H9 (cell line): ENCODE measurements around the gene KLRD1. TPM values are rescaled to one million over a fixed set of nuclear protein-coding genes. Genes with fewer than 3 reads are reported as not detected.
A peak's percentile ranks its signal among the peaks of the same experiment; 100 is the strongest.

Experiments used
- DNase-seq: peaks from one replicate; pipeline ENCODE4 v3.0.0-alpha.2; 2017
- H2AFZ ChIP-seq: one replicate; pipeline ENCODE4 v1.6.1; 2013; ENCODE audit warnings: mild to moderate bottlenecking, low read length, control low read depth, moderate library complexity
- H2AK5ac ChIP-seq: 2 replicates; pipeline ENCODE4 v1.6.1; 2013; ENCODE audit warnings: low read length, control low read depth, mixed read lengths; ENCODE audit not compliant: insufficient read length
- H2BK120ac ChIP-seq: one replicate; pipeline ENCODE4 v1.6.1; 2013; ENCODE audit warnings: low read depth, mild to moderate bottlenecking, low read length, control low read depth, inconsistent platforms; ENCODE audit not compliant: poor library complexity, severe bottlenecking
- H2BK12ac ChIP-seq: 2 replicates; pipeline ENCODE4 v1.6.1; 2013; ENCODE audit warnings: low read length, control low read depth, mixed read lengths, low read depth; ENCODE audit not compliant: insufficient read length
- H2BK15ac ChIP-seq: 2 replicates; pipeline ENCODE4 v1.6.1; 2013; ENCODE audit warnings: low read depth, low read length, control low read depth
- H2BK20ac ChIP-seq: one replicate; pipeline ENCODE4 v1.6.1; 2013; ENCODE audit warnings: low read depth, mild to moderate bottlenecking, low read length, control low read depth, inconsistent platforms; ENCODE audit not compliant: poor library complexity, severe bottlenecking
- H2BK5ac ChIP-seq: 2 replicates; pipeline ENCODE4 v1.6.1; 2013; ENCODE audit warnings: low read length, control low read depth, mixed read lengths; ENCODE audit not compliant: insufficient read length
- H3K14ac ChIP-seq: 2 replicates; pipeline ENCODE4 v1.6.1; 2013; ENCODE audit warnings: low read length, control low read depth; ENCODE audit not compliant: insufficient read depth
- H3K18ac ChIP-seq: 2 replicates; pipeline ENCODE4 v1.6.1; 2013; ENCODE audit warnings: low read depth, mild to moderate bottlenecking, mixed read lengths, low read length, control low read depth; ENCODE audit not compliant: insufficient read length
- H3K23ac ChIP-seq: 2 replicates; pipeline ENCODE4 v1.6.1; 2013; ENCODE audit warnings: low read length, control low read depth, mixed read lengths, low read depth; ENCODE audit not compliant: insufficient read length
- H3K23me2 ChIP-seq: 2 replicates; pipeline ENCODE4 v1.6.1; 2013; ENCODE audit warnings: low read depth, mild to moderate bottlenecking, mixed read lengths, low read length, control low read depth; ENCODE audit not compliant: insufficient read length, poor library complexity, severe bottlenecking
- H3K27ac ChIP-seq: 2 replicates; pipeline ENCODE4 v1.5.1; 2013; ENCODE audit warnings: low read length, control low read depth, mixed read lengths, low read depth; ENCODE audit not compliant: insufficient read length
- H3K27me3 ChIP-seq: 2 replicates; pipeline ENCODE4 v1.6.1; 2013; ENCODE audit warnings: low read length, control low read depth, inconsistent platforms; ENCODE audit not compliant: insufficient read depth
- H3K4ac ChIP-seq: 2 replicates; pipeline ENCODE4 v1.6.1; 2013; ENCODE audit warnings: low read depth, mild to moderate bottlenecking, control low read depth, inconsistent platforms, low read length, moderate library complexity
- H3K4me1 ChIP-seq: 2 replicates; pipeline ENCODE4 v1.6.1; 2013; ENCODE audit warnings: low read length, control low read depth, inconsistent platforms; ENCODE audit not compliant: insufficient read depth
- H3K4me2 ChIP-seq: 2 replicates; pipeline ENCODE4 v1.6.1; 2013; ENCODE audit warnings: low read length, control low read depth, mixed read lengths; ENCODE audit not compliant: insufficient read length, insufficient read depth
- H3K56ac ChIP-seq: 2 replicates; pipeline ENCODE4 v1.6.1; 2013; ENCODE audit warnings: low read depth, mild to moderate bottlenecking, mixed read lengths, low read length, control low read depth; ENCODE audit not compliant: insufficient read length
- H3K79me1 ChIP-seq: 2 replicates; pipeline ENCODE4 v1.6.1; 2013; ENCODE audit warnings: low read depth, mild to moderate bottlenecking, moderate library complexity, low read length, control low read depth, inconsistent platforms; ENCODE audit not compliant: insufficient read depth, poor library complexity, severe bottlenecking
- H3K79me2 ChIP-seq: 2 replicates; pipeline ENCODE4 v1.6.1; 2013; ENCODE audit warnings: low read length, control low read depth, inconsistent platforms; ENCODE audit not compliant: insufficient read depth
- H3K9ac ChIP-seq: 2 replicates; pipeline ENCODE4 v1.6.1; 2013; ENCODE audit warnings: low read length, control low read depth, mixed read lengths; ENCODE audit not compliant: insufficient read length; ENCODE audit errors: extremely low read depth
- H3K9me3 ChIP-seq: one replicate; pipeline ENCODE4 v1.6.1; 2013; ENCODE audit warnings: low read depth, low read length, inconsistent platforms; ENCODE audit not compliant: control insufficient read depth
- H3T11ph ChIP-seq: one replicate; pipeline ENCODE4 v1.6.1; 2013; ENCODE audit warnings: mild to moderate bottlenecking, low read length, control low read depth, inconsistent platforms
- H4K20me1 ChIP-seq: one replicate; pipeline ENCODE4 v1.6.1; 2013; ENCODE audit not compliant: control insufficient read depth, insufficient read length, insufficient read depth
- H4K5ac ChIP-seq: 2 replicates; pipeline ENCODE4 v1.6.1; 2013; ENCODE audit warnings: low read depth, mild to moderate bottlenecking, mixed read lengths, low read length, control low read depth; ENCODE audit not compliant: insufficient read length
- H4K8ac ChIP-seq: replicated peaks from 2 replicates; pipeline ENCODE4 v1.6.1; 2013; ENCODE audit warnings: low read length, control low read depth, mixed read lengths, low read depth; ENCODE audit not compliant: insufficient read length
- H4K91ac ChIP-seq: 2 replicates; pipeline ENCODE4 v1.6.1; 2013; ENCODE audit warnings: low read depth, mild to moderate bottlenecking, moderate library complexity, mixed read lengths, low read length, control low read depth; ENCODE audit not compliant: insufficient read length
- H3K27ac Mint-ChIP-seq, 3 experiments: 2 replicates in 2 of 3; 3 replicates in 1 of 3; pipeline ENCODE4 v1.8.0; 2020 to 2021; ENCODE audit warnings: mixed read lengths in 3 of 3, mild to moderate bottlenecking in 1 of 3, moderate library complexity in 1 of 3
- H3K27me3 Mint-ChIP-seq: 2 replicates; pipeline ENCODE4 v1.8.0; 2021; ENCODE audit warnings: low read depth, mild to moderate bottlenecking, moderate library complexity, mixed read lengths
- H3K36me3 Mint-ChIP-seq, 3 experiments: 2 replicates in 2 of 3; 3 replicates in 1 of 3; pipeline ENCODE4 v1.8.0; 2020 to 2021; ENCODE audit warnings: low read depth in 3 of 3, mixed read lengths in 3 of 3; ENCODE audit not compliant: insufficient read depth in 1 of 3
- H3K4me1 Mint-ChIP-seq, 2 experiments: 2 replicates each; pipeline ENCODE4 v1.8.0; 2020; ENCODE audit warnings: mixed read lengths in 2 of 2
- H3K4me3 Mint-ChIP-seq, 2 experiments: 2 replicates in 1 of 2; 3 replicates in 1 of 2; pipeline ENCODE4 v1.8.0; 2020 to 2021; ENCODE audit warnings: mild to moderate bottlenecking in 2 of 2, mixed read lengths in 2 of 2, moderate library complexity in 1 of 2
- H3K9me3 Mint-ChIP-seq, 2 experiments: 2 replicates in 1 of 2; 3 replicates in 1 of 2; pipeline ENCODE4 v1.8.0; 2020; ENCODE audit warnings: mild to moderate bottlenecking in 2 of 2, mixed read lengths in 2 of 2, moderate library complexity in 1 of 2
- WGBS: extraction: QIAGEN DNeasy Blood & Tissue Kit; methylation state at CpG from one replicate; pipeline ENCODE4 v1.1.7; 2013; ENCODE audit warnings: missing lambda C conversion rate, low lambda C conversion rate, mixed read lengths; ENCODE audit not compliant: insufficient read length; ENCODE audit errors: extremely low coverage; 5-methylcytosine and 5-hydroxymethylcytosine counted together
- total RNA-seq: library from RNA; stranded (reverse); gene quantifications from 2 replicates; pipeline ENCODE4 v1.2.1, GENCODE V29; 2021
- TF ChIP-seq, protein P1 (sequence below): fragments of 200-600 bp; sonication (generic); conservative IDR thresholded peaks from 3 replicates; pipeline ENCODE4 v1.8.0; 2021; ENCODE audit warnings: antibody characterized with exemption, mild to moderate bottlenecking

The KLRD1 gene
- total RNA-seq, 1 experiment from 2014 or later = not detected

DNA sequence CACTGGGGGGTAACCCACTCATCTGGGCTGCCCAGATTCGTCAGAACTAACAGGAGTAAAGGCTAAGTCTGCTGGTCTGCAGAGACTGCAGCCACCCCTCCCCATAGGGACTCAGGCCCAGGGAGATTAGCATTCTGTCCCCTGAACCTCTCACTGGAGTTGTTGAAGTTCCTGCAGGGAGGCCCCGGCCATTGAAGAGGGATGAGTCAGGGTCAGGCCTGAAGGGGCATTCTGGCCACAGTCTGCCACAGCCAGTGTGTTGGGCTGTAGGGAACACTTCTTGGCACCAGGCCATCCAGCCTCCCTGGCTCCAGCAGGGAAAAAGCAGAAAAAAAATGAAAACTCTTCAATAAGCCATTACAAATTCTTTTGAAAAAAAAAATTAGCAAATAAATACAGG, 46.8 kb downstream of the KLRD1 start:
- Histone ChIP-seq H4K91ac (no peak overlapping the region), H2BK12ac (no peak overlapping the region), H4K8ac (no peak overlapping the region), H3K14ac (no peak overlapping the region; the same call in 1 of the 2 replicates), H2BK5ac (no peak overlapping the region), H3K4ac (no peak overlapping the region), H3K23me2 (no peaks in the 10 kb centered on the region), H3K9me3 (no peaks in the 10 kb centered on the region), H2AK5ac (no peak overlapping the region), H3K23ac (no peak overlapping the region), H3K4me1 (no peaks in the 10 kb centered on the region; the same call in 1 of the 2 replicates), H3K27me3 (no peaks in the 10 kb centered on the region), H2AFZ (no peak overlapping the region), H3K9ac (no peak overlapping the region), H2BK15ac (no peak overlapping the region), H3K79me1 (no peaks in the 10 kb centered on the region), H3K18ac (no peak overlapping the region), H3K56ac (no peak overlapping the region), H4K20me1 (no peaks in the 10 kb centered on the region), H3K79me2 (no peaks in the 10 kb centered on the region), H2BK120ac (no peak overlapping the region), H3K27ac (no peak overlapping the region), H3K4me2 (no peak overlapping the region), H2BK20ac (no peak overlapping the region), H3T11ph (no peak overlapping the region), H4K5ac (no peak overlapping the region)
- no CpG with 5 or more reads among the region's 2 CpGs for WGBS
- Mint-ChIP-seq H3K27me3 (no peaks in the 10 kb centered on the region; the same call in 1 of the 2 replicates), H3K4me3 (no peak overlapping the region), H3K27ac (no peak overlapping the region), H3K4me1 (peaks cover 12 to 19% of the 10 kb centered on the region in 2 experiments), H3K9me3 (peaks cover 14 to 33% of the 10 kb centered on the region in 2 experiments), H3K36me3 (peaks cover 0 to 31% (median 10%) of the 10 kb centered on the region in 3 experiments)
- TF ChIP-seq, protein P1, sequence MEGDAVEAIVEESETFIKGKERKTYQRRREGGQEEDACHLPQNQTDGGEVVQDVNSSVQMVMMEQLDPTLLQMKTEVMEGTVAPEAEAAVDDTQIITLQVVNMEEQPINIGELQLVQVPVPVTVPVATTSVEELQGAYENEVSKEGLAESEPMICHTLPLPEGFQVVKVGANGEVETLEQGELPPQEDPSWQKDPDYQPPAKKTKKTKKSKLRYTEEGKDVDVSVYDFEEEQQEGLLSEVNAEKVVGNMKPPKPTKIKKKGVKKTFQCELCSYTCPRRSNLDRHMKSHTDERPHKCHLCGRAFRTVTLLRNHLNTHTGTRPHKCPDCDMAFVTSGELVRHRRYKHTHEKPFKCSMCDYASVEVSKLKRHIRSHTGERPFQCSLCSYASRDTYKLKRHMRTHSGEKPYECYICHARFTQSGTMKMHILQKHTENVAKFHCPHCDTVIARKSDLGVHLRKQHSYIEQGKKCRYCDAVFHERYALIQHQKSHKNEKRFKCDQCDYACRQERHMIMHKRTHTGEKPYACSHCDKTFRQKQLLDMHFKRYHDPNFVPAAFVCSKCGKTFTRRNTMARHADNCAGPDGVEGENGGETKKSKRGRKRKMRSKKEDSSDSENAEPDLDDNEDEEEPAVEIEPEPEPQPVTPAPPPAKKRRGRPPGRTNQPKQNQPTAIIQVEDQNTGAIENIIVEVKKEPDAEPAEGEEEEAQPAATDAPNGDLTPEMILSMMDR = no peak
- DNase-seq = peak; percentile 57
